ENCODE data around the gene ARHGEF7. TPM values are rescaled to one million over a fixed set of nuclear protein-coding genes. Genes with fewer than 3 reads are reported as not detected.

ARHGEF7 gene
- total RNA-seq, 1 experiment from 2014 or later: 47.3 TPM

- no peak for TF ChIP-seq AFF4 (CRISPR knock-in tag; IDR thresholded peaks at IDR 0.05; ENCODE audit: borderline replicate concordance)
- no peak for TF ChIP-seq ELF4 (CRISPR knock-in tag; IDR thresholded peaks at IDR 0.05; ENCODE audit: low read depth)
- TF ChIP-seq ZBTB43 (CRISPR knock-in tag; IDR thresholded peaks at IDR 0.05): no peak
- TF ChIP-seq ATF1 (CRISPR knock-in tag; IDR thresholded peaks at IDR 0.05): no peak
- TF ChIP-seq SMAD4 (CRISPR knock-in tag; IDR thresholded peaks at IDR 0.05): no peak
These were observed 2.2 kb downstream of the ARHGEF7 start (continued) for GRCh38 chr13:111117289-111117688.

GRCh38 chr13:111117961-111118360, 2.9 kb downstream of the ARHGEF7 start:
- ATAC-seq (no peak), DNase-seq (ENCODE audit: low spot score) (no peak)
- ChIA-PET POLR2A (no interaction called here), CTCF (no interaction called here)
- Mint-ChIP-seq H3K4me3 (no peak overlapping the region), H3K27ac (no peak overlapping the region), H3K4me1 (peaks cover 8% of the 10 kb centered on the region), H3K36me3 (no peaks in the 10 kb centered on the region; the same call in 1 of the 2 replicates), H3K27me3 (ENCODE audit: low read depth) (peaks cover 53% of the 10 kb centered on the region), H3K9me3 (no peaks in the 10 kb centered on the region)
- TF ChIP-seq CREM (CRISPR knock-in tag; IDR thresholded peaks at IDR 0.05) (no peak), MAX (CRISPR knock-in tag; IDR thresholded peaks at IDR 0.05) (no peak), AFF4 (CRISPR knock-in tag; IDR thresholded peaks at IDR 0.05; ENCODE audit: borderline replicate concordance) (no peak), MLX (CRISPR knock-in tag; IDR thresholded peaks at IDR 0.05) (no peak), ZNF416 (CRISPR knock-in tag; IDR thresholded peaks at IDR 0.05) (no peak), ATF6 (CRISPR knock-in tag; IDR thresholded peaks at IDR 0.05) (no peak), ZBTB21 (CRISPR knock-in tag; IDR thresholded peaks at IDR 0.05; ENCODE audit: borderline replicate concordance) (no peak), TP53 (CRISPR knock-in tag; IDR thresholded peaks at IDR 0.05) (no peak), ELF4 (CRISPR knock-in tag; IDR thresholded peaks at IDR 0.05; ENCODE audit: low read depth) (no peak), E2F4 (CRISPR knock-in tag; IDR thresholded peaks at IDR 0.05; ENCODE audit: borderline replicate concordance, low read depth) (no peak), NFYB (CRISPR knock-in tag; conservative IDR thresholded peaks at IDR 0.05; ENCODE audit: low read depth) (no peak), MXD4 (CRISPR knock-in tag; IDR thresholded peaks at IDR 0.05; ENCODE audit: borderline replicate concordance) (no peak), NR2C2 (CRISPR knock-in tag; IDR thresholded peaks at IDR 0.05) (no peak), ARID4B (CRISPR knock-in tag; IDR thresholded peaks at IDR 0.05; ENCODE audit: borderline replicate concordance) (no peak), RELA (CRISPR knock-in tag; IDR thresholded peaks at IDR 0.05; ENCODE audit: borderline replicate concordance) (no peak)
